T-helper 2 cell treated with Interferon-gamma antibody and Interleukin-4, amounts not matched to agents 5 μg/mL and 100 μg/mL, for 36 hours (primary cell): ENCODE measurements around the gene GRM8.

ENCODE experiments used
- DNase-seq: peaks from one replicate; pipeline ENCODE4 v3.0.0; 2021; ENCODE audit warnings: low spot score
- H3K27ac Mint-ChIP-seq: one replicate; pipeline ENCODE4 v1.8.0; 2021; ENCODE audit warnings: mild to moderate bottlenecking, mixed read lengths
- H3K27me3 Mint-ChIP-seq: one replicate; pipeline ENCODE4 v1.8.0; 2021; ENCODE audit warnings: low read depth, mixed read lengths
- H3K36me3 Mint-ChIP-seq: one replicate; pipeline ENCODE4 v1.8.0; 2021; ENCODE audit warnings: low read depth, mixed read lengths
- H3K4me1 Mint-ChIP-seq: one replicate; pipeline ENCODE4 v1.8.0; 2021; ENCODE audit warnings: low read depth, mixed read lengths
- H3K4me3 Mint-ChIP-seq: one replicate; pipeline ENCODE4 v1.8.0; 2022; ENCODE audit warnings: mild to moderate bottlenecking, moderate library complexity, mixed read lengths
- H3K9me3 Mint-ChIP-seq: one replicate; pipeline ENCODE4 v1.8.0; 2021; ENCODE audit warnings: mixed read lengths

Gene GRM8

GRCh38 chr7:126493801-126494200 is 758.9 kb downstream of the GRM8 start:
- DNase-seq = no peak
- peaks cover 12% of the 10 kb centered on the region for H3K9me3 Mint-ChIP-seq
- no peak overlapping the region for H3K27ac Mint-ChIP-seq
- no peaks in the 10 kb centered on the region for H3K36me3 Mint-ChIP-seq
- no peak overlapping the region for H3K4me3 Mint-ChIP-seq
- no peaks in the 10 kb centered on the region for H3K4me1 Mint-ChIP-seq
- no peaks in the 10 kb centered on the region for H3K27me3 Mint-ChIP-seq

GRCh38 chr7:126489874-126490273 is 762.9 kb downstream of the GRM8 start:
- Mint-ChIP-seq H3K9me3 (peaks cover 16% of the 10 kb centered on the region), H3K4me1 (no peaks in the 10 kb centered on the region), H3K27ac (no peak overlapping the region), H3K36me3 (no peaks in the 10 kb centered on the region), H3K4me3 (no peak overlapping the region), H3K27me3 (no peaks in the 10 kb centered on the region)
- no peak for DNase-seq

GRCh38 chr7:126487728-126488442 is 764.9 kb downstream of the GRM8 start:
- no peak overlapping the region for H3K4me3 Mint-ChIP-seq
- no peaks in the 10 kb centered on the region for H3K27me3 Mint-ChIP-seq
- H3K36me3 Mint-ChIP-seq = no peaks in the 10 kb centered on the region
- no peak overlapping the region for H3K27ac Mint-ChIP-seq
- peaks cover 16% of the 10 kb centered on the region for H3K9me3 Mint-ChIP-seq
- no peaks in the 10 kb centered on the region for H3K4me1 Mint-ChIP-seq
- DNase-seq = no peak

- Mint-ChIP-seq H3K9me3 (peaks cover 16% of the 10 kb centered on the region), H3K36me3 (no peaks in the 10 kb centered on the region), H3K4me3 (no peak overlapping the region), H3K27ac (no peak overlapping the region), H3K27me3 (no peaks in the 10 kb centered on the region), H3K4me1 (no peaks in the 10 kb centered on the region)
- no peak for DNase-seq
Measured at GRCh38 chr7:126486806-126487205, 765.9 kb downstream of the GRM8 start.

GRCh38 chr7:126485791-126486190 is 767.0 kb downstream of the GRM8 start:
- Mint-ChIP-seq H3K4me1 (no peaks in the 10 kb centered on the region), H3K36me3 (no peaks in the 10 kb centered on the region), H3K27me3 (no peaks in the 10 kb centered on the region), H3K9me3 (peaks cover 16% of the 10 kb centered on the region), H3K27ac (no peak overlapping the region), H3K4me3 (no peak overlapping the region)
- DNase-seq = no peak

GRCh38 chr7:126483972-126484371 is 768.8 kb downstream of the GRM8 start:
- Mint-ChIP-seq H3K27me3 (no peaks in the 10 kb centered on the region), H3K4me1 (no peaks in the 10 kb centered on the region), H3K27ac (no peak overlapping the region), H3K36me3 (no peaks in the 10 kb centered on the region), H3K9me3 (peaks cover 4% of the 10 kb centered on the region), H3K4me3 (no peak overlapping the region)
- no peak for DNase-seq

- H3K27ac Mint-ChIP-seq = no peak overlapping the region
- no peaks in the 10 kb centered on the region for H3K36me3 Mint-ChIP-seq
- H3K27me3 Mint-ChIP-seq = no peaks in the 10 kb centered on the region
- DNase-seq = no peak
- H3K9me3 Mint-ChIP-seq = peaks cover 30% of the 10 kb centered on the region
- no peak overlapping the region for H3K4me3 Mint-ChIP-seq
- no peaks in the 10 kb centered on the region for H3K4me1 Mint-ChIP-seq
Measured at GRCh38 chr7:126472825-126473224, 779.9 kb downstream of the GRM8 start.

GRCh38 chr7:126462405-126462804 is 790.3 kb downstream of the GRM8 start:
- Mint-ChIP-seq H3K36me3 (no peaks in the 10 kb centered on the region), H3K4me3 (no peak overlapping the region), H3K27me3 (no peaks in the 10 kb centered on the region), H3K4me1 (no peaks in the 10 kb centered on the region), H3K9me3 (no peaks in the 10 kb centered on the region), H3K27ac (no peak overlapping the region)
- no peak for DNase-seq

- Mint-ChIP-seq H3K4me3 (no peak overlapping the region), H3K36me3 (no peaks in the 10 kb centered on the region), H3K9me3 (peaks cover 1% of the 10 kb centered on the region), H3K27ac (no peak overlapping the region), H3K4me1 (no peaks in the 10 kb centered on the region), H3K27me3 (no peaks in the 10 kb centered on the region)
- no peak for DNase-seq
Measured at GRCh38 chr7:126460664-126461063, 792.1 kb downstream of the GRM8 start.

- DNase-seq = no peak
- H3K9me3 Mint-ChIP-seq = peaks cover 18% of the 10 kb centered on the region
- no peak overlapping the region for H3K4me3 Mint-ChIP-seq
- no peaks in the 10 kb centered on the region for H3K36me3 Mint-ChIP-seq
- H3K27me3 Mint-ChIP-seq = no peaks in the 10 kb centered on the region
- no peaks in the 10 kb centered on the region for H3K4me1 Mint-ChIP-seq
- no peak overlapping the region for H3K27ac Mint-ChIP-seq
Measured at GRCh38 chr7:126453104-126453503, 799.6 kb downstream of the GRM8 start.

- H3K9me3 Mint-ChIP-seq = peaks cover 20% of the 10 kb centered on the region
- no peaks in the 10 kb centered on the region for H3K27me3 Mint-ChIP-seq
- DNase-seq = no peak
Measured at GRCh38 chr7:126450269-126450671, 802.5 kb downstream of the GRM8 start.

GRCh38 chr7:126449611-126450268 is 803.0 kb downstream of the GRM8 start:
- H3K4me1 Mint-ChIP-seq = no peaks in the 10 kb centered on the region
- no peaks in the 10 kb centered on the region for H3K27me3 Mint-ChIP-seq
- no peak overlapping the region for H3K27ac Mint-ChIP-seq
- peaks cover 20% of the 10 kb centered on the region for H3K9me3 Mint-ChIP-seq
- H3K36me3 Mint-ChIP-seq = no peaks in the 10 kb centered on the region
- no peak for DNase-seq
- H3K4me3 Mint-ChIP-seq = no peak overlapping the region

More at GRCh38 chr7:126450269-126450671, 802.5 kb downstream of the GRM8 start:
- Mint-ChIP-seq H3K4me3 (no peak overlapping the region), H3K36me3 (no peaks in the 10 kb centered on the region), H3K27ac (no peak overlapping the region), H3K4me1 (no peaks in the 10 kb centered on the region)

- H3K4me1 Mint-ChIP-seq = no peaks in the 10 kb centered on the region
- H3K36me3 Mint-ChIP-seq = no peaks in the 10 kb centered on the region
- H3K4me3 Mint-ChIP-seq = no peak overlapping the region
Measured at GRCh38 chr7:126447984-126448383, 804.8 kb downstream of the GRM8 start.

GRCh38 chr7:126445991-126446390 is 806.8 kb downstream of the GRM8 start:
- Mint-ChIP-seq H3K36me3 (no peaks in the 10 kb centered on the region), H3K4me1 (no peaks in the 10 kb centered on the region), H3K4me3 (no peak overlapping the region), H3K27ac (no peak overlapping the region), H3K27me3 (no peaks in the 10 kb centered on the region), H3K9me3 (peaks cover 5% of the 10 kb centered on the region)
- no peak for DNase-seq

More at GRCh38 chr7:126447984-126448383, 804.8 kb downstream of the GRM8 start:
- no peak overlapping the region for H3K27ac Mint-ChIP-seq
- peaks cover 17% of the 10 kb centered on the region for H3K9me3 Mint-ChIP-seq
- DNase-seq = no peak
- no peaks in the 10 kb centered on the region for H3K27me3 Mint-ChIP-seq
